Measurements from ENCODE around the gene PSORS1C1.
"Not testable (repeated sequence)": the region's sequence is repeated elsewhere in the genome, so short reads cannot be mapped to it uniquely, and the experiment has no call there.

Gene PSORS1C1

DNA sequence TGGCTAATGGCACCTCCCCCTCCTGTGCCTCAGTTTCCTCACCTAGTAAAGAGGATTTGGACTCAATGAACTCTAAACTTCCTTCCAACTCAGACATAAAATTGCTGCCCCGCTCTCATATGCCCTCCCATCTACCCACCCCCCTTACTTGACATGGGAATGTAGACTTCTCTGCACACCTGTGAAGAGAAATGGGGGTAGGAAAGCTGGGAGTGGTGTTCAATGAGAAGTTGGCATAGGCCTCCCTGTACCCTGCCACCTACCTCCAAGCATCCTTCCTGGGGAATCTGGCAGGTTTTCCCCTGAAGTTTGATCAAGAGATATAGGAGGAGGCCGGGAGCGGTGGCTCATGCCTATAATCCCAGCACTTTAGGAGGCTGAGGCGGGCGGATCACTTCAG lies 59.8 kb downstream of the PSORS1C1 start:
- no peak for DNase-seq (ENCODE audit: low spot score)

DNA sequence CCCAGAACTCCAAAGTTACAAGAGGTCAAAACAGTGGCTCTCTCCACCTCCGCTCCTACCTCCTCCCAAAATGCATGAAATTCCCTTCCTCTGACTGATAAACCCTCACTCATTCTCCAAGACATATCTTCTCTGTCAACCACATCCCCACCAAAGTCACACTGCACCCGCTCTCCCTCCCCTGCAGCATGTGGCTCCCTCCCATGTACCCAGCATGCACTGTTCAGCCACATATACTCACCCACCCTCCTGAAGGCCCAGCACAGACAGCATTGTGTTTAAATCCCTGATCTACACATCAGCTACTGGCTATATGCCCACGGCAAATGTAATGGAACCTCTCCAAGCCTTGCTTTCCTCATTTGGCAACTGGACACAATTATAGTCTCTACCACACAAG lies 61.4 kb downstream of the PSORS1C1 start:
- no peak for DNase-seq (ENCODE audit: low spot score)

DNA sequence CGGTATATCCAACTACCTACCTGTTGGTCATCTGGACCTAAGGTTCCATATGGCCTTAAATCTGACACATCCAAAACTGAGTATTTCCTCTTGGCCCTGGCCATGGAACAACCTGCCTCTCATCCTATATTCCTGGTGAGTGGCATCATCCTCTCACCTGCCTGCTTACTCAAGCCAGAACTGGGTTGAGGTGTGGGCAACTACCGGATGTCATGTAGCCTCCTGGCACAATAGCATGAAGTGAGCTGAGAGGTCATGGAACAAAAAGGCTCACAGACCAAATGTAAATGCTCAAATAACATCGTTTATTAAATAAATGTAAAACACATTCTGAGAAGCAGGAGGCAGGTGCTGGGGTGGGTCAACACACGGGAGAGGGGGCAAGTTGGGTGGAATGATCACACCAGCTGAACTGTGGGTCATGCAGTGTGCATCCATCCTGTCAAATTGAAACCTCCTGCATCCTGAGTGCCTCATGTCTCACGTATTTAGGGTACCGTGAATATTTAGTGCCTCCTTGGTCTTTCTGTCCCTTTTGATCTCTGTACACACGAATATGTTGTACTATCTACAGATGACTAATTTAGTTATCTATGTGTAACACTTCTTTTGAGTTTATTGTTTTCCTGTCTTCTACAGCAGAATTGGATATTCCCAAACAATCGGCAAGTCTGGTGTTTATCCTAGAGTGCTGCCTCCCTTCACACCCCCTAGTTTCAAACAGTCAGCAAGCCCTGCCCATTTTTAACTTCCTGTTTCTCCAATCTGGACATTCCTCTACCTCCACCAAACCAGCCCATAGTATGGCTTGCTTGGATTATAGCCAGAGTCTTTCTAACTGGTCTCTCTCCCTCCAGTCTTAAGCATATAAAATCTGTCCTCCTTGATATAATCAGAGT lies 63.8 kb downstream of the PSORS1C1 start:
- DNase-seq (ENCODE audit: low spot score) = no peak

DNA sequence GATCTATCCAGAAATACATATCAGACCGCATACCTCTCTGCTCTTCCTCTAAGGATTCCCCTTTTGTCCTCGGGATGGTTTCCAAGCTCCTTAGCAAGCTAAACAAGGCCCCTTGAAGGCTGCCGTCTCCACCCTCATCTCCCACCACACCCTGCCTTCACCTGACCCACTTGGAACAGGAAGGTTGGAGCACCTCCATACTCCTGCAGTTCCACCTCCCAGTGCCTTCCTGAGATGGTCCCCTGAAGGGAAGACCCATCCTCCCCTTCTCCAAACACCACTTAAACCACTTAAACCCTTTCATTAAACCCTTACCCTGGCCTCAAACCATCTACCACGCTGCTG lies 64.4 kb downstream of the PSORS1C1 start:
- no peak for DNase-seq (ENCODE audit: low spot score)

- no peak for DNase-seq (ENCODE audit: low spot score)
These were observed 65.3 kb downstream of the PSORS1C1 start for GRCh38 chr6:31179896-31180295.

DNA sequence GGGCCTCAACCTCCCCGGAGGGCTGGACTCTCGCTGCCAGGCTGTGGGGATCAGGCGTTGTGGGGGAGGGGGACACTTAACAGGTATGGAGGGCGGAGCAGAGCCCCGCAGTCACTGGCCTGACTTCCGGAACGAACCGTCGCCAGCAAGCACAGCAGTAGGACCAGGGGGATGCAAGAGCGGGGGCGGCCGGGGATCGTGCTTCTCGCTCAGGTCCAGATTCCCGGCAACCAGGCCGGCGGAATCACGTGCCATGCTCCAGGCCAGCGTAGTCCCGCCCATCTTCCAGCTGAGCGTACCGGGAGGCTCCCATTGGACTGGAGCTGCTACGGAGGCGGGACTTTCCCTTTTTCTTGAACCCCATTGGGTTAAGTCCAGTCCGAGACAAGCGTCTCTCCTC lies 65.9 kb downstream of the PSORS1C1 start:
- peak; percentile 36 for DNase-seq (ENCODE audit: low spot score)

DNA sequence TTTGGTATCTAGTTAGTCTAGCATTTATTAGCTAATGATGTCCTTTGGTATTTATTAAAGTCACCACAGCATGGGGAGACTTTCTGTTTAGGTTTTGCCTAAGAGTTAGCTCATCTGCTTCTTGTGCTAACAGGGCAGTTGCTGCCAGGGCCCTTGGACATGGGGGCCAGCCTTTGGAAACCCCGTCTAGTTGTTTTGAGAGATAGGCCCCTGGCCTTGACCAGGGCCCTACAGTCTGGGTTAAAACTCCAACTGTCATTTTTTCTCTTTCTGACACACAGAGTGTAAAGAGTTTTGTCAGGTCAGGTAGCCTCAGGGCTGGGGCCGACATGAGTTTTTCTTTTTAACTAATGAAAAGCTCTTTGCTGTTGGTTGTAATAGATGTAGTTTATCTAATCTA lies 68.7 kb downstream of the PSORS1C1 start:
- DNase-seq (ENCODE audit: low spot score) = not testable (repeated sequence)

DNA sequence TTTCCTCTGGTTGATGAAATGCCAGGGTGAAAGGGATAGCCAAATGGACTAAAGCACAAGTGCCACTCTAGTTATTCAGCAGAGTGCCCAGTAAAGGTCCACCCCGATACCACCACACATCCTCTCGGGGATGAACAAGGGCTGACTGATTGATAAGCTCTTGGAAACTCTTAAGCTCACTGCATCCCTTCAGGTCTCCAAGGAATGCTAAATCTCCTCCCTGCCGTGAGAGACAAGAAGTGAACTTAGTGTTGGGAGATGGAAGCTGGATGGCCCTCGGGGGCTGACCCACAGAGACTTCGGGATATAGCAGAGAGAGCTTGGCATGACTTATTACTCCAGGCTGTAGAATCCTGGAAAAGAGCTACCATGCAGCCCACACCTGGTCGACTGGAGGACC lies 69.3 kb downstream of the PSORS1C1 start:
- DNase-seq (ENCODE audit: low spot score) = not testable (repeated sequence)

DNA sequence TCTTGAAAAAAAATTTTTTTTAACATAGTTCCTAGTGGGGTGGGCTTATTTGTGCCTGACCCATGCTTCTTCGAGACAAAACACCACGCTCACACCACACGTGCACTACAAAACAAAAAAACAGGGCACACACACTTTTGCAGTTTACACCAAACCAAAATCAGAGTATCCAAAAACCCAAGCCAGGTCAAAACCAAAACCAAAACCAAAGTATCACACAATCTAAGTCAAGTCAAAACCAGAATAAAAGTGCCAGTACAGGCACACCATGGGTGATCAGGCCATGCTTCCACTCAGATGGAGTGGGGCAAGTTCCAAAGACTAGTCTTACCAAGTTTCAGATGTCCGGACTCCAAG lies 71.1 kb downstream of the PSORS1C1 start:
- not testable (repeated sequence) for DNase-seq (ENCODE audit: low spot score)

DNA sequence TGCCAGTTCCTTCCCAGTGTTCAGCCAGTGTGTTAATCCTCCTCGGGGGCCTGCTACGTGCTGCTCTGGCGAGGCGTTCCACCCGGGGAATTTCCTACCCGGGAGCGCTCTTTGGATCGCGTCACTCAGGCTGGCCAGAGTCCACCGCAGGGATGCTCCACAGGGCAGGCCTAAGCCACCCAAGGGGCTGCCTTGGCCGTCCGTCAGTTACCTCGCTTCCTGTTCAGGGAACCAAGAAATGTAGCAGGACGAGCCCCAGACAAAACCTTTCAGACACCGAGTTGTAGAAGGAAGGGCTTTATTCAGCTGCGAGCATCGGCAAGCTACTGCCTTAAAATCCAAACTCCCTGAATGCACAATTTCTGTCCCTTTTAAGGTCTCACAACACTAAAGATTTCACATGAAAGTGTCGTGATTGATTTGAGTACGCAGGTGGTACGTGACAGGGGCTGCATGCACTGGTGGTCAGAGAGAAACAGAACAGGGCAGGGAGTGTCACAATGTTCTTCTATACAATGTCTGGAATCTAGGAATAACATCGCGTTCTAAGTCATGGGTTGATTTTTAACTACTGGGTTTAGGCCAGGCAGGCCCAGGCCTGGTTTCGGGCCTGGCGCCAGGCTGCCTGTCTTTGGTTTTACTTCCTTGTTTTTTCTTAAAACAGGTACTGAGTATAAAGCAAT lies 71.6 kb downstream of the PSORS1C1 start:
- DNase-seq (ENCODE audit: low spot score) = no peak

- no peak for DNase-seq (ENCODE audit: low spot score)
These were observed 73.2 kb downstream of the PSORS1C1 start for GRCh38 chr6:31187780-31188194.

DNA sequence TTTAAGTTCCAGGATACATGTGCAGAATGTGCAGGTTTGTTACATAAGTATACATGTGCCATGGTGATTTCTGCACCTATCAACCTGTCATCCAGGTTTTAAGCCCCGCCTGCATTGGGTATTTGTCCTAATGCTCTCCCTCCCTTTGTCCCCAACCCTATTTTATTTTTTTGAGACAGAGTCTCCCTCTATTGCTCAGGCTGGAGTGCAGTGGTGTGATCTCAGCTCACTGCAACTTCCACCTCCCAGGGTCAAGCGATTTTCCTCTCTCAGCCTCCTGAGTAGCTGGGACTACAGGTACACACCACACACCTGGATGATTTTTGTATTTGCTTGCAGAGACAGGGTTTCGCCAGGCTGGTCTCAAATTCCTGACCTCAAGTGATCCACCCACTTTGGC lies 74.6 kb downstream of the PSORS1C1 start:
- DNase-seq (ENCODE audit: low spot score) = not testable (repeated sequence)

Small RNAs within 50 kb of the gene (small RNA-seq; reads per million reads assigned to genes)
- gene POLR2LP1 = 0 reads per million in 2 experiments
- 0 to 0.89 reads per million in 2 experiments for gene RNU6-1133P

Measured in SK-N-DZ (cell line).